Nephron (organoid): ENCODE data around the gene TMEM141.

Experiments used
- H3K27ac Mint-ChIP-seq, 3 experiments: 2 replicates each; pipeline ENCODE4 v1.8.0; 2020; ENCODE audit warnings: mixed read lengths in 3 of 3, mild to moderate bottlenecking in 2 of 3, moderate library complexity in 1 of 3
- H3K27me3 Mint-ChIP-seq: 2 replicates; pipeline ENCODE4 v1.8.0; 2021; ENCODE audit warnings: low read depth, mild to moderate bottlenecking, moderate library complexity, mixed read lengths
- H3K36me3 Mint-ChIP-seq: 2 replicates; pipeline ENCODE4 v1.8.0; 2020; ENCODE audit warnings: low read depth, mixed read lengths
- H3K4me1 Mint-ChIP-seq: 2 replicates; pipeline ENCODE4 v1.8.0; 2020; ENCODE audit warnings: mixed read lengths
- H3K4me3 Mint-ChIP-seq, 3 experiments: 2 replicates each; pipeline ENCODE4 v1.8.0; 2020; ENCODE audit warnings: mild to moderate bottlenecking in 3 of 3, mixed read lengths in 3 of 3, moderate library complexity in 2 of 3
- H3K9me3 Mint-ChIP-seq: 2 replicates; pipeline ENCODE4 v1.8.0; 2020; ENCODE audit warnings: mixed read lengths
- CTCF ChIP-seq, 3 experiments: fragments of 200-600 bp; sonication (generic); IDR thresholded peaks; one replicate each; pipeline ENCODE4 v1.5.0; 2021; ENCODE audit warnings: antibody characterized with exemption in 3 of 3; ENCODE audit not compliant: unreplicated experiment in 3 of 3

TMEM141 gene

GRCh38 chr9:136790640-136791515, at the start of gene TMEM141:
TSS of gene TMEM141 (plus strand) at chr9:136791344. CDS start at chr9:136791371, 27 bp downstream.
- H3K9me3 Mint-ChIP-seq: no peaks in the 10 kb centered on the region
- H3K36me3 Mint-ChIP-seq: peaks cover 5% of the 10 kb centered on the region
- H3K27ac Mint-ChIP-seq: peak within 1 kb of the TSS; percentile 66 to 99 (median 90)
- H3K4me1 Mint-ChIP-seq: peaks cover 40% of the 10 kb centered on the region
- H3K27me3 Mint-ChIP-seq: peaks cover 12% of the 10 kb centered on the region
- H3K4me3 Mint-ChIP-seq: peak within 1 kb of the TSS; percentile 80 to 86 (median 81)
- no peak for TF ChIP-seq CTCF (IDR thresholded peaks at IDR 0.05; ENCODE audit: unreplicated experiment in 3 of 3)

- TF ChIP-seq CTCF (IDR thresholded peaks at IDR 0.05; ENCODE audit: unreplicated experiment in 3 of 3): no peak
- Mint-ChIP-seq H3K9me3 (no peaks in the 10 kb centered on the region), H3K36me3 (no peaks in the 10 kb centered on the region), H3K27ac (no peak overlapping the region), H3K27me3 (peaks cover 9% of the 10 kb centered on the region), H3K4me1 (no peaks in the 10 kb centered on the region), H3K4me3 (no peak overlapping the region)
Measured at GRCh38 chr9:136741883-136742571, 49.1 kb upstream of the TMEM141 start.

GRCh38 chr9:136742591-136743391, 48.4 kb upstream of the TMEM141 start, which contains the start of gene LCN10:
TSS of gene LCN10 (minus strand) at chr9:136742940. CDS start at chr9:136742903, 37 bp downstream.
- Mint-ChIP-seq H3K36me3 (no peaks in the 10 kb centered on the region), H3K27me3 (peaks cover 9% of the 10 kb centered on the region), H3K9me3 (no peaks in the 10 kb centered on the region), H3K4me3 (no peak within 1 kb of the TSS), H3K27ac (no peak within 1 kb of the TSS), H3K4me1 (no peaks in the 10 kb centered on the region)
- TF ChIP-seq CTCF (IDR thresholded peaks at IDR 0.05; ENCODE audit: unreplicated experiment in 3 of 3): peak; percentile 57 to 60 (median 58)

GRCh38 chr9:136743639-136744211, 47.4 kb upstream of the TMEM141 start:
- H3K27me3 Mint-ChIP-seq: peaks cover under 1% of the 10 kb centered on the region
- no peak for TF ChIP-seq CTCF (IDR thresholded peaks at IDR 0.05; ENCODE audit: unreplicated experiment in 3 of 3)
- H3K9me3 Mint-ChIP-seq: no peaks in the 10 kb centered on the region
- no peak overlapping the region for H3K27ac Mint-ChIP-seq
- no peaks in the 10 kb centered on the region for H3K36me3 Mint-ChIP-seq
- H3K4me3 Mint-ChIP-seq: no peak overlapping the region
- H3K4me1 Mint-ChIP-seq: no peaks in the 10 kb centered on the region

GRCh38 chr9:136744773-136745172, 46.4 kb upstream of the TMEM141 start:
- no peaks in the 10 kb centered on the region for H3K27me3 Mint-ChIP-seq
- H3K4me3 Mint-ChIP-seq: no peak overlapping the region
- no peak for TF ChIP-seq CTCF (IDR thresholded peaks at IDR 0.05; ENCODE audit: unreplicated experiment in 3 of 3)
- H3K9me3 Mint-ChIP-seq: no peaks in the 10 kb centered on the region
- H3K4me1 Mint-ChIP-seq: no peaks in the 10 kb centered on the region
- H3K36me3 Mint-ChIP-seq: no peaks in the 10 kb centered on the region
- H3K27ac Mint-ChIP-seq: no peak overlapping the region
